ENCODE data around the gene GDPD3. TPM values are rescaled to one million over a fixed set of nuclear protein-coding genes. Genes with fewer than 3 reads are reported as not detected.

GDPD3 gene
- total and polyA plus RNA-seq, 9 of the 15 experiments (the other 6 are each of a cell fraction or from before 2014, with no cell fraction given), result 0.47 to 3.9 (median 1.1) TPM

DNA sequence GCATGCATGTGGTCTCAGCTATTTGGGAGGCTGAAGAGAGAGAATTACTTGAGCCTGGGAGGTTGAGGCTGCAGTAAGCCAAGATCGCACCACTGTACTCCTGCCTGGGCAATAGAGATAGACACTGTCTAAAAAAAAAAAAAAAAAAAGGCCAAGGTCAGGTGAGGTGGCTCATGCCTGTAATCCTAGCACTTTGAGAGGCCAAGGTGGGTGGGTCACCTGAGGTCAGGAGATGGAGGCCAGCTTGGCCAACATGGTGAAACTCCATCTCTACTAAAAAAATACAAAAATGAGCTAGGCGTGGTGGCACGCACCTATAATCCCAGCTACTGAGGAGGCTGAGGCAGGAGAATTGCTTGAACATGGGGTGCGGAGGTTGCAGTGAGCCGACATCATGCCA, 41.9 kb upstream of the GDPD3 start:
- Histone ChIP-seq H3K36me3 (ENCODE audit: control insufficient read depth, insufficient read depth, low read length) (no peaks in the 10 kb centered on the region), H3K9ac (ENCODE audit: insufficient read depth in 1 of 2, low read depth in 2 of 2, low read length in 2 of 2) (no peak overlapping the region), H3K27me3 (ENCODE audit: control insufficient read depth in 2 of 2, insufficient read depth in 2 of 2, low read length in 2 of 2) (no peaks in the 10 kb centered on the region), H3K4me2 (ENCODE audit: insufficient read depth, low read length) (no peak overlapping the region), H3K9me3 (replicated peaks; ENCODE audit: control insufficient read depth, insufficient read depth, low read depth, low read length) (no peaks in the 10 kb centered on the region), H3K27ac (ENCODE audit: extremely low read depth, low read depth, low read length) (no peak overlapping the region), H2AFZ (ENCODE audit: low read depth, low read length) (no peak overlapping the region), H3K9me1 (ENCODE audit: control insufficient read depth, insufficient read depth, low read length) (no peaks in the 10 kb centered on the region), H4K20me1 (replicated peaks; ENCODE audit: control insufficient read depth, insufficient read depth, low read length) (no peaks in the 10 kb centered on the region), H3K79me2 (ENCODE audit: control insufficient read depth, insufficient read depth, low read length) (no peaks in the 10 kb centered on the region), H3K4me1 (replicated peaks in 1 of 2; ENCODE audit: control insufficient read depth in 2 of 2, insufficient read depth in 2 of 2, low read length in 2 of 2) (peaks cover 0 to 6% of the 10 kb centered on the region in 2 experiments; a peak in 2 of 5 replicates), H3K4me3 (no peak overlapping the region)
- WGBS (ENCODE audit: insufficient coverage, low coverage, missing lambda C conversion rate), result 73% methylated on average over 5 of the region's 5 CpGs
- ChIA-PET CTCF (ENCODE audit: low intra/inter-chr PET ratio) (no interaction called here), POLR2A (no interaction called here)
- intact Hi-C loops (cut with micrococcal nuclease) (no loop called here), in situ Hi-C loops (cut with MboI) (no loop called here)
- FAIRE-seq (no peak), ATAC-seq (no peak), DNase-seq (ENCODE audit: extremely low read depth in 1 of 4, low spot score in 3 of 4) (no peak)
- TF ChIP-seq, protein P1, sequence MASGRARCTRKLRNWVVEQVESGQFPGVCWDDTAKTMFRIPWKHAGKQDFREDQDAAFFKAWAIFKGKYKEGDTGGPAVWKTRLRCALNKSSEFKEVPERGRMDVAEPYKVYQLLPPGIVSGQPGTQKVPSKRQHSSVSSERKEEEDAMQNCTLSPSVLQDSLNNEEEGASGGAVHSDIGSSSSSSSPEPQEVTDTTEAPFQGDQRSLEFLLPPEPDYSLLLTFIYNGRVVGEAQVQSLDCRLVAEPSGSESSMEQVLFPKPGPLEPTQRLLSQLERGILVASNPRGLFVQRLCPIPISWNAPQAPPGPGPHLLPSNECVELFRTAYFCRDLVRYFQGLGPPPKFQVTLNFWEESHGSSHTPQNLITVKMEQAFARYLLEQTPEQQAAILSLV (tag; IDR thresholded peaks at IDR 0.05), result no peak
- no TSS peak for BruUV-seq (replicated peaks)

DNA sequence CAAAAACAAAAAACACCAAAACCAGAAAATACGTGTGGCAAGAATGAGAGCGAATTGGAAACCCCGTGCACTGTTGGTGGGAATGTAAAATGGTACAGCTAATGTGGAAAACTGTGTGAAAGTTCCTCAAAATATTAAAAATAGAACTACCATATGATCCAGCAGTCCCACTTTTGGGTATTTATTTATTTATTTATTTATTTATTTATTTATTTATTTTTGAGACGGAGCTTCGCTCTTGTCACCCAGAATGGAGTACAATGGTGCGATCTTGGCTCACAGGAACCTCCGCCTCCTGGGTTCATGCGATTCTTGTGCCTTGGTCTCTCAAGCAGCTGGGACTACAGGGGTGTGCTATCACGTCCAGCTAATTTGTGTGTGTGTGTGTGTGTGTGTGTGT, 39.2 kb upstream of the GDPD3 start:
- 85% methylated on average over 8 of the region's 9 CpGs for WGBS (ENCODE audit: insufficient coverage, low coverage, missing lambda C conversion rate)
- Histone ChIP-seq H4K20me1 (replicated peaks; ENCODE audit: control insufficient read depth, insufficient read depth, low read length) (no peaks in the 10 kb centered on the region), H3K4me1 (replicated peaks in 1 of 2; ENCODE audit: control insufficient read depth in 2 of 2, insufficient read depth in 2 of 2, low read length in 2 of 2) (no peaks in the 10 kb centered on the region), H3K9me3 (replicated peaks; ENCODE audit: control insufficient read depth, insufficient read depth, low read depth, low read length) (peaks cover 8% of the 10 kb centered on the region; the same call in 1 of the 2 replicates), H3K4me3 (no peak overlapping the region), H3K79me2 (ENCODE audit: control insufficient read depth, insufficient read depth, low read length) (no peaks in the 10 kb centered on the region), H3K27ac (ENCODE audit: extremely low read depth, low read depth, low read length) (no peak overlapping the region), H2AFZ (ENCODE audit: low read depth, low read length) (no peak overlapping the region), H3K4me2 (ENCODE audit: insufficient read depth, low read length) (no peak overlapping the region), H3K27me3 (ENCODE audit: control insufficient read depth in 2 of 2, insufficient read depth in 2 of 2, low read length in 2 of 2) (no peaks in the 10 kb centered on the region), H3K9me1 (ENCODE audit: control insufficient read depth, insufficient read depth, low read length) (no peaks in the 10 kb centered on the region), H3K36me3 (ENCODE audit: control insufficient read depth, insufficient read depth, low read length) (no peaks in the 10 kb centered on the region), H3K9ac (ENCODE audit: insufficient read depth in 1 of 2, low read depth in 2 of 2, low read length in 2 of 2) (no peak overlapping the region)
- in situ Hi-C loops (cut with MboI) (no loop called here), intact Hi-C loops (cut with micrococcal nuclease) (no loop called here)
- FAIRE-seq (no peak), DNase-seq (ENCODE audit: extremely low read depth in 1 of 4, low spot score in 3 of 4) (no peak), ATAC-seq (no peak)
- no peak for TF ChIP-seq ETV1 (tag; conservative IDR thresholded peaks at IDR 0.05; ENCODE audit: low read depth)
- TF ChIP-seq ZFP36 (IDR thresholded peaks at IDR 0.05; ENCODE audit: low read depth, low read length, partially characterized antibody), result no peak
- no peak for TF ChIP-seq NRF1 (conservative IDR thresholded peaks at IDR 0.05 in 1 of 2, IDR thresholded peaks at IDR 0.05 in 1 of 2)
- TF ChIP-seq GATAD2B (IDR thresholded peaks at IDR 0.05; ENCODE audit: borderline replicate concordance), result no peak
- no TSS peak for BruUV-seq (replicated peaks)
- ChIA-PET POLR2A (interaction anchor here (1.2 kb wide), 1 partner anchor 8 kb away, joined by 3 read pairs; no protein-coding TSS in a partner anchor), CTCF (ENCODE audit: low intra/inter-chr PET ratio) (no interaction called here)

Measured in K562 (cell line).